GM12801 (cell line): ENCODE results near the gene ZNF302.

Experiments
- CTCF ChIP-seq: IDR thresholded peaks from one replicate; pipeline ENCODE4 v1.5.1; 2011; ENCODE audit warnings: control low read depth; ENCODE audit not compliant: insufficient read length; ENCODE audit errors: extremely low read depth

Gene ZNF302

GRCh38 chr19:34651747-34652146 is 25.7 kb upstream of the ZNF302 start:
- TF ChIP-seq CTCF: no peak

GRCh38 chr19:34654796-34655195 is 22.7 kb upstream of the ZNF302 start:
- no peak for TF ChIP-seq CTCF

- TF ChIP-seq CTCF: no peak
Observed at GRCh38 chr19:34655651-34656050, 21.8 kb upstream of the ZNF302 start.

GRCh38 chr19:34661357-34661756 is 16.1 kb upstream of the ZNF302 start:
- no peak for TF ChIP-seq CTCF

- no peak for TF ChIP-seq CTCF
Observed at GRCh38 chr19:34662919-34663318, 14.6 kb upstream of the ZNF302 start.

- no peak for TF ChIP-seq CTCF
Observed at GRCh38 chr19:34664168-34664567, 13.3 kb upstream of the ZNF302 start.

- no peak for TF ChIP-seq CTCF
Observed at GRCh38 chr19:34664870-34665269, 12.6 kb upstream of the ZNF302 start.
